HG02798 (cell line): ENCODE results near the gene NOS1.
"Not testable (repeated sequence)": the region's sequence is repeated elsewhere in the genome, so short reads cannot be mapped to it uniquely, and the experiment has no call there.

Source experiments
- ATAC-seq: cut with Tn5 transposase; IDR thresholded peaks from one replicate; pipeline ENCODE4 v1.9.1; 2021; ENCODE audit warnings: mild to moderate bottlenecking; ENCODE audit not compliant: unreplicated experiment, poor library complexity

NOS1 gene

DNA sequence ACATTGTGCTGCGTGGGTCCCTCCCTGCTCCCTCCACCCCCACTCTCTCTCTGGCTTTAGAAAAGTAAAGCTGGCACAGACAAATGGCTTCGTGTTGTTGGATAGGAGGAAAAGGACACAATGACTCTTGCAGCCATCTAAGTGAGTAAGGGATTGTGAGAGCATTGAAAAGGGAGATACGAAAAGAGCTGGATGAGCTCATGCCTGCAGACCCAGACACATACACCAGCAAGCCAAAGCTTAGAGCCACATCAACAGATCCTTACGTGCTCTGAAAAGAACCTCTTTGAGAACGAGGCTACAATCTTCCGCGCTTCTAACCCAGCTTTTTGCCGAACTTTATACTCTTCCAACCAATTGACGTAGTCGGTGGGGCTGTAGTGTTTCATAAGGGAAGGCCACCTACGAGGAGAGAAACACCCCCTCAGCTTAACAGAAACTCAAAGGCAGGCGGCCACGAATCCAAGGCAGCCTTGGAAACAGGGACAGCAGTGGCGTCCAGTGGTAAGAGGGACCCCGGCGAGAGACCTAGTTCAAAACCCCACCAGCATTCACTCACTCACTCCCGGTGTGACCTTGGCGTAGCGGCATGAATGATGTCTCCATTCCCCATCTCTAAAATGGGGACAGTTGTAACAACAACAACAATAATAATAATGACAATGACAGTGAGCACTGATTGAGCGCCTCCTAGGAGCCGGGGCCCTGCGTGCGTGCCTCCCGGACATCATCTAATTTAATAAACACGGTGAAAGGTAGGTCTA lies 172.3 kb downstream of the NOS1 start:
- no peak for ATAC-seq

GRCh38 chr12:117188121-117188665 lies 173.2 kb downstream of the NOS1 start:
- ATAC-seq = no peak

GRCh38 chr12:117187421-117187820 lies 174.0 kb downstream of the NOS1 start:
- no peak for ATAC-seq

GRCh38 chr12:117182866-117183265 lies 178.6 kb downstream of the NOS1 start:
- no peak for ATAC-seq

DNA sequence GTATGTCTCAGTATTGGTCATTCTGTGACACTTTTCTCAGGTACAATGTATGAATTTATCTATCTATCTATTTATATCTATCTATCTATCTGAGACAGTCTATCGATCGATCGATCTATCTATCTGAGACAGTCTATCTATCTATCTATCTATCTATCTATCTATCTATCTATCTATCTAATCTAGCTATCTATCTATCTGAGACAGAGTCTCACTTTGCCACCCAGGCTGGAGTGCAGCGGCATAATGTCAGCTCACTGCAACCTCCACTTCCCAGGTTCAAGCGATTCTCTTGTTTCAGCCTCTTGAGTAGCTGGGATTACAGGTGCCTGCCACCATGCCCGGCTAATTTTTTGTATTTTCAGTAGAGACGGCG lies 180.0 kb downstream of the NOS1 start:
- ATAC-seq = not testable (repeated sequence)

DNA sequence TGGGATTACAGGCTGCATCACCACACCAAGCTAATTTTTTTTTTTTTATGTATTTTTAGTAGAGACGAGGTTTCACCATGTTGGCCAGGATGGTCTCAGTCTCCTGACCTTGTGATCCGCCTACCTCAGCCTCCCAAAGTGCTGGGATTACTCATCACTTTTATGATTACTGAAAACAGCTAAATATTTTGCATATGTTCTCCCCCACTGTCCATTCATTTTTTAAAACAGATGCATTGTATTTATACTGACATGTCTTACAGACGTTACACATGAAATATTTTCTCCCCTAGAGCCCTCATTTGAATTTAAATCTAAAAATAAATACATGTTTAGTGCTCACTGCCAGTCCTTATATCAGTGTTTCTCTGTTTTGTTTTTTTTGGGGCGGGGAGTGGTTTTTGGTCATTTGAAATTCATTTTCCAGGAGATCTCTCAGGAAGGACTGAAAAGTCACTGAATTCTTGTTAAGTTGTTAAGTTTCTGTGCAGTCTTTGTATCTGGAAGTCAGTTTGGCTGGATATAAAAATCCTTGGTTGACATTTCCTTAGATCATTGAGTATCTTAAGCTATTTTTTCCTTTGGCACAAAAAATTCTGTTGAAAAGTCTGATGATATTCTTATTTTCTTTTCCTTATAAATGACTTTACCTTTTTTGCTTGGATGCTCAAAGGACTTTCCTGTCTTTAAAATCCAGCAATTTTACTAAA lies 180.5 kb downstream of the NOS1 start:
- no peak for ATAC-seq

DNA sequence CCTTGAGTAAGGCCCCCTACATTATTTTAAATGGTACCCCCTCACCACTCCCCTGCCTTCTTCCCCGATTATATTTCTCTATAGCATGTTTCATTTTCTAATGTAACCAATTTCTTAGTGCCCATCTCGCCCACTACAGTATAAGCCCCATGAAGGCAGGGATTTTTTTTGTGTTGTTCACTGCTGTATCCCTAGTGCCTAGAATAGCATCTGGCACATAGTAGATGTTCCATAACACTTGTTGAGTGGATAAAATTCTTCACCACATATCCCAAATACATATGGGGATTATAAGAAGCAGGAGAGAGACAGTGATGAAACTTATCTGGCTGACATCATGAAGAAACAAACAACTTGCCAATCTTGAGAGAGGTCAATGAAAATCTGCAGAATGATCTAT lies 182.7 kb downstream of the NOS1 start:
- ATAC-seq = no peak

DNA sequence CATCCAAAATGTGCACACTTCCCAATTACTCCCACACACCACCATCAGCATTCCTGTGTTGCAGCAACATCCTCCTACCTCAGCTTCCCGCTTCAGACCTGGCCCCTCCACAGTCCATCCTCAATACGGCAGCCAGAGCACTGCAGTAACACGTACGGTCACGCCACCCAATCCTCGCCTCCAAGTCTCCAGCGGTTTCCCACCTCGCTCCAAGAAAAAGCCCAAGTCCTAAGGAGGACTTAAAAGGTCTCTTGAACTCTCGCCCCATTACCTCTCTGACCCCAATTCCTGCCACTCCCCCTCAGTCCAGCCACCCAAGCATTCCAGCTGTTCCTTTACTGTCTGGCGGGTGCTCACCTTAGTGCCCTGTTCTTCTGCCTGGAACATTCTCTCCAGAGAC lies 183.1 kb downstream of the NOS1 start:
- ATAC-seq = no peak

- no peak for ATAC-seq
Measured at GRCh38 chr12:117172168-117172567, 189.3 kb downstream of the NOS1 start.

- ATAC-seq = no peak
Measured at GRCh38 chr12:117171499-117172162, 189.8 kb downstream of the NOS1 start.

GRCh38 chr12:117169548-117169947 lies 191.9 kb downstream of the NOS1 start:
- no peak for ATAC-seq

- ATAC-seq = no peak
Measured at GRCh38 chr12:117168976-117169375, 192.4 kb downstream of the NOS1 start.

GRCh38 chr12:117167769-117168168 lies 193.7 kb downstream of the NOS1 start:
- no peak for ATAC-seq

DNA sequence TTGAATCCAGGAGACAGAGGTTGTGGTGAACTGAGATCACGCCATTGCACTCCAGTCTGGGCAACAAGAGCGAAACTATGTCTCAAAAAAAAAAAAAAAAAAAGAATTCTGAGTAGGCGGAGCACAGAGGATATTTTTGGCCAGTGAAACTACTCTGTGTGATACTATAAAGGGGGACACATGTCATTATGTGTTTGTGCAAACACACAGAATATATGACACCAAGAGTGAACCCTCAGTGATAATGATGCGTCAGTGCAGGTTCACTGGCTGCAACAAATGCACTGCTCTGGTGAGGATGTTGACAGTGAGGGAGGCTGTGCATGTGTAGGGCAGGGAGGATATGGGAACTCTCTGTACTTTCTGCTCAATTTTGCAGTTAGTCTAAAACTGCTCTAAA lies 195.3 kb downstream of the NOS1 start:
- ATAC-seq = no peak

GRCh38 chr12:117165342-117165741 lies 196.1 kb downstream of the NOS1 start:
- ATAC-seq = no peak

- no peak for ATAC-seq
Measured at GRCh38 chr12:117162633-117163032, 198.8 kb downstream of the NOS1 start.

DNA sequence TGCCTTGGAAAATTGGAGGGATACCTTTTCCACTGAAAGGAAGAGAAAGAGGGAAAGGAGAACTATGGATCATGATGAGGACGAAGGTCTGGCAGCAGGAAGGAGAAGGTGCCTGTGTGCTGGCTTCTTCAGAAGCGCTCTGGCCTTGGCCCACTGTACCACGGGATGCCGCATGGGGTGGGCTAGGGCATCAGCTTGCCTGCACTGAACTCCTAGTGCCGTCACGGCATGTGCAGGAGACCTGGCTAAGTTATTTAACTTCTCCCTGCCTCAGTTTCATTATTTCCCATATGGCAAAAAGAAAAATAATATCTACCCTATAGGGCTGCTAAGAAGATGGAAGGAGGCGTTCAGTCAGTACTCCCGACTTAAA lies 199.3 kb downstream of the NOS1 start:
- no peak for ATAC-seq

GRCh38 chr12:117161460-117162166 lies 199.8 kb downstream of the NOS1 start:
- ATAC-seq = no peak

GRCh38 chr12:117159674-117160073 lies 201.8 kb downstream of the NOS1 start:
- ATAC-seq = no peak

GRCh38 chr12:117158911-117159553 lies 202.4 kb downstream of the NOS1 start:
- ATAC-seq = no peak
